Measurements from ENCODE around the gene ADD1.

ADD1 gene

DNA sequence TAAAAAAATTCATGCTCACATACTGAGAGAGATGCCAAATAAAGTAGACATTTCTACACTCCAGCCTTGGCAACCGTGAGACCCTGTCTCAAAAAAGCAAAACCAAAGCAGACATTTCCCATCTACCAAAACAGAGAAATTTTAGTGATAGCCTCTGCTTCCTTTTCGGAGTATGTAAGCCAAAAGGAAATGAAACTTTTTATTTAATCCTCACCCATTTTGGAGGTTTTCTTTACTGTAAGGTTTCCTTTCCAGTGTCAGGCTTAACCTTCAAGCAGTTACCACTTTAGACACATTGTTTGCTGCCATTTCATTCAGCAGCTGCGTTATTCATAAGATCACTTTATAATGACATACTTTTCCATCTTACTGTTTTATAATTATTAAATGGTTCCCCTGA is 15.9 kb downstream of the ADD1 start:
- no peak for DNase-seq (ENCODE audit: low read depth in 2 of 2)

DNA sequence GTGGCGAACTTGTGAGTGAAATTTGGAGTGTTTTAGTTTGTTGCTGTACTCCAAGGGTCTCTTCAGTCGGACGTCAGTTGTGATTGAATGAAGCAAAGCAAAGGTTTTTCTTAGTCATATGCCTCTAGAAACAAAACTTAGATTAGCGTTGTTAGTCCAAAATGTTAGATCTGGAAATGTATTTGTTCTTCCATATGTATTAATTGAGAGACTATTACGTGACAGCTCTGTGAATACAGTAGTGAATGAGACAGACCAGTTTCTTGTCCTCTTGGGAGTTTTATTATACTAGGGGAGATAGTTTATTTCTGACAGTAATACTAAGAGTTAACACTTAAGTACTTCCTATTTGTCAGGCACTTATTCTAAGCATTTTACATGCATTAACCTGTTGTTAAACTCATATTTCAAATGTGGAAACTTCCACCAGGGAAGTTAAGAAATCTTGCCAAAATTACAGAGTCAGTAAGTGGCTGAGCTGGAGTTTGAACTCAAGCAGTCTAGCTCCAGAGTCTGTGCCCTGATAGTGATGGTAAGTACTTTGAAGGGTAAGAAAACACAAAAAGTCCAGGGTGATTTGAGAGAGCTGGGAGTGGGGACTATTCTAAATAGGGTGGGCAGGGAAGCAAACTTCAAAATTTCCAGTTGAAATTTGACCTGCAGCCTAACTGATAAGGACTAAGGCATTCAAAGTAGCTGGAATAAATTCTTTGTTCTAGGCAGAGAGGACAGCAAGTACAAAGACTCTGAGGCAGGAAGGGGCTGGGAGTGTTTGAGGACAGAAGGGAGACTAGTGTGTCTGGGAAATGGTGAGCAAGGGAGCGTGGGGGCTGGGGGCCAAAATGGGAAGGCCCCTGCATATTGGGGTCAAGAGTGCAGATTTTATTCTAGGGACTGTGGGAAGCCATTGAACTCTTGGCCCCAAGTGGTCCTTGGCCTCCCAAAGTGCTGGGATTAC is 17.0 kb downstream of the ADD1 start:
- DNase-seq (ENCODE audit: low read depth in 2 of 2): no peak

- DNase-seq (ENCODE audit: low read depth in 2 of 2): no peak
These were observed 18.2 kb downstream of the ADD1 start for GRCh38 chr4:2861631-2862436.

DNA sequence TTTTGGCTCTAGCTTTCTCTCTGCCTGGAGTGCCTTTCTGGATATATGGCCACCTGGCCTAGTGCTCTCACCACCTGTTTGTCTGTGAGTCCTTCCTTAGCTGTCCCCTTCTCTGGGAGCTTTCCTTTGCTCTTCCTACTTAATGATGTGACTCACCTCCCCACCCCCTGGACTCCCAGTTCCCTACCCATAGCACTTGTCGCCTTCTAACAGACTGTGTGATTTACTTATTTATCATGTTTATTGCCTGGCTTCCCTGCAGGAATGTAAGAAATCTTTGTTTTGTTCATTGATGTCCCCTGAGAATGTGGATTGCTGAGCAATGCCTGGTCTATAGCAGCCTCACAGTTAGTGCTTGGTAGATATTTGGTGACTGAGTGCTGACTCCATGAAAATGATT is 18.9 kb downstream of the ADD1 start:
- DNase-seq (ENCODE audit: low read depth in 2 of 2): no peak

- DNase-seq (ENCODE audit: low read depth in 2 of 2): no peak
These were observed 20.0 kb downstream of the ADD1 start for GRCh38 chr4:2863649-2864048.

GRCh38 chr4:2865196-2865780 is 21.6 kb downstream of the ADD1 start:
- no peak for DNase-seq (ENCODE audit: low read depth in 2 of 2)

DNA sequence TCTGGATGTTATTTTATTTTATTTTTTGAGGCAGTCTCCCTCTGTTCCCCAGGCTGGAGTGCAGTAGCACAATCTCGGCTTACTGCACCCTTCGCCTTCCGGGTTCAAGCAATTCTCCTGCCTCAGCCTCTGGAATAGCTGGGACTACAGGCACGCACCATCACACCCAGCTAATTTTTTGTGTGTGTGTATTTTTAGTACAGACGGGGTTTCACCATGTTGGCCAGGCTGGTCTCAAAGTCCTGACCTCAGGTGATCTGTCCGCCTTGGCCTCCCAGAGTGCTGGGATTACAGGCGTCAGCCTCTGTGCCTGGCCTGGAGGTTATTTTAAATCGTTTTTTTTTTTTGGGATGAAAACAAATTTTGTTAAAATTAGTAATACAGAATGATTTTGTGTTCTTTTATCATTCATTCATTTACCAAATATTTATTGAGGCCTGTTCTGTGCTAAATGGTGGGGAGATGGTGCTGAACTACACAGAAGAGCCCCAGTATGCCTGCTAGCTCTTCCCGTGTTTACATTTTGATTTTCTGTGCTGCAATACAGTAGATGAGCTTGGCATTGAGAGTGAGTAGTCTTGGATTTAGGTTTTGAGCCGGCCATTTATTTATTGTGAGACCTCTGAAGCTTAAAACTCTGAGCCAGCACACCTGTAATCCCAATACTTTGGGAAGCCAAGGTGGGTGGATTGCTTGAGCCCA is 22.7 kb downstream of the ADD1 start:
- no peak for DNase-seq (ENCODE audit: low read depth in 2 of 2)

DNA sequence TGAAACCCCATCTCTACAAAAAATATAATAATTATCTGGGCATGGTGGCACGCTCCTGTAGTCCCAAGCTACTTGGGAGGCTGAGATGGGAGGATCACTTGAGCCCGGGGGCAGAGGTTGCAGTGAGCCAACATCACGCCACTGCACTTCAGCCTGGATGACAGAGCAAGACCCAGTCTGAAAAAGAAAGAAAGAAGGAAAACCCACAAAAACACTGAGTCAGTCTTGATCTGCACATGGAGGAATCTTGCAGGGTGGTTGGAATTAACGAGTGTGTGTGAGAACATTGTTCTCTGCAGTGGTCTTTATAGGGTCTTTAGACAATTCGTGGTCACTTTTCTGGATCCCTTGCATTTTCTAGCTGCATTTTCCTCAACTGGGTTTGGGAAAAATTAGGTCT is 23.2 kb downstream of the ADD1 start:
- DNase-seq (ENCODE audit: low read depth in 2 of 2): no peak

DNA sequence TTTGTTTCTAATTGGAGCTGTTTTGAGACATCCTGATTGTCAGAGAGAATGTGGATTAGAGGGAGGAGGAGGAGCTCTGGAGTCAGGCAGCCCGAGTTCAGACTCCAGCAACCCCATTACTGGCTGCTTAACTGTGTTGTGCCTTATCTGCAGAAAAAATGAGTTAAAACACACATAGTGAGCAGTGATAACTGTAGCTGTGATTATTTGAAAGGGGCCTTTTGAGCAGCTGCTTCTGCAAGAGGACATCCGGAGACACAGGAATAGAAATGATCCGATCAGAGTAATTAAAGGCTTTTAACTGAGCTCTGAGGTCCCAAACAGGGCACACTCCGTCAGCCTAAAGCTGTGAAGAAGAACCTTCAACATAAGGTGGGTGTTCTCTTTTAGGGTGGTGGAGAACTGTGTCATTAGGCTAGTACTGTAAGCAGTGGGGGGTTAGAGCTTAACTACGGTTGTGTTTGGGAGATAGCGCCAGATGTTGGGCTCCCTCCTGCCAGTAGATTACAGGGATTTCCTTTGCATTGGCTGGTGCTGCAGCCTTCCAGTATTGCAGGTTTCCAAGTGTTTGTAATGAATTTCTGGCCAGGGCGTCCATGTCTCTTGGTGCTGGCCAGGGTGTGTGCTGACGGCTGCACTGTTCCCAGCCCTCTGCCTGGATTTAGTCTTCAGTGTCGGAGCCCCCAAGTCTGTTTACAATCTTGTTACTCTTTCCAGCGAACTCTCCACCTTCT is 24.3 kb downstream of the ADD1 start:
- DNase-seq (ENCODE audit: low read depth in 2 of 2): no peak

DNA sequence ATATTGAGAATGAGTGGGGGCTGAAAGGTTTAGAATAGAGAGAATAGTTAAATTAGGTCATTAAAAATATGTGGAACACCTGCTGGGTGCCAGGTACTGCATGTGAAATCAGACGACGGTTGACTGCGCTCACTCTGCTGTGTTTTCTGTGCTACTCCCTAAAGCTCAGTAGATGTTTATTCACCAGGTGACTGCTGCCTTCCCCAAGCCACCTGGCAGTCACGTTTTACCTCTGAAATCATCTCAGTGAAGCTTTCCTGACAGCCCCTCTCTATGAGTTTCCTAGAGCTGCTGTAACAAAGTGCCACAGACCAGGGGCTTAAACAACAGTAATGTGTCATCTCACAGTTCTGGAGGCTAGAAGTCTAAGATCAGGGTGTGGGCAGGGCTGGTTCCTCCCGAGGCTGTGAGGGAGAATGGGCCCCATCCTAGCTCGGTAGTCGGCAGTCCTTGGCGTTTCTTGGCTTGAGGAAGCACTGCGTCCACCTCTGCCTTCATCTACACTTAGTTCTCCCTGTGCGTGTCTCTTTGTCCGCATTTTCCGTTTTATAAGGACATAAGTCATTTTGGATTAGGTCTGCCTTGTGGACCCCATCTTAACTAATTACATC is 25.3 kb downstream of the ADD1 start:
- DNase-seq (ENCODE audit: low read depth in 2 of 2): no peak

GRCh38 chr4:2869659-2870058 is 26.0 kb downstream of the ADD1 start:
- DNase-seq (ENCODE audit: low read depth in 2 of 2): no peak

DNA sequence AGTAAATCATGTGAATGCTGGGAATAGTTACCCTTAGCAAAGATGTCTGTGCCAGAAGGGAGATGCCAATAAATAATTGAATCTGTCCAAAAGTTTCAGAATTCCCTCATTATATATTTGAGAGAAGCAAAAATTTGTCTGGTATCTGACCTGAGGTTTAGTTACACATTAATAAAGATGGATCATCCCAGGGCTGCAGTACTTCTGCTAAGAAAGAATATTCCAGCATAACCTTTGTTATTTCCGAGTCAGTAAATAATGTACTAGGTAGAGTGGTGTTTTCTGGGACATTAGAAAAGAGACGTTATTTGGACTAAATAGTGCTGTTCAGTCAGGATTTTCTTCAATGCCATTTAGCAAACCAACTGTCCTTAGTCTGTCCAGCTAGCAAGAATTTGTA is 26.4 kb downstream of the ADD1 start:
- DNase-seq (ENCODE audit: low read depth in 2 of 2): no peak

DNA sequence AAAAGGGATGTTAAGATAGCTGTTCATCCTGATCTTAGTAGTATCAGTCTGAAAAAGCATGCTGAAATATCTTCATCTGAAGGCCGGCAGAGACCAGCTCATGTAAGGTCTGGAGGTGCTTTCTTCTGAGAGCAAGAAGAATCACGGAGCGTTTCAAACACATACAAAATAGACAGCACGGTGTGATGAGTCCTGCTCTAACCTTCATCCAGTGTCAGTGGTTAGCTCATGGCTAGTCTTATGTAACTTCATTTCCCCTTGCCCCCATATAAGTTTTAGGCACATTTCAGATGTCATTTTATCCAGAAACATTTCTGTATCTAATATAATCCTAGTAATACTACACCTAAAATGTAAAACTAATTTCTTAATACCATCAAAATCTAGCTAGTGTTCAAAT is 27.8 kb downstream of the ADD1 start:
- DNase-seq (ENCODE audit: low read depth in 2 of 2): no peak

GRCh38 chr4:2871911-2872310 is 28.3 kb downstream of the ADD1 start:
- no peak for DNase-seq (ENCODE audit: low read depth in 2 of 2)

DNA sequence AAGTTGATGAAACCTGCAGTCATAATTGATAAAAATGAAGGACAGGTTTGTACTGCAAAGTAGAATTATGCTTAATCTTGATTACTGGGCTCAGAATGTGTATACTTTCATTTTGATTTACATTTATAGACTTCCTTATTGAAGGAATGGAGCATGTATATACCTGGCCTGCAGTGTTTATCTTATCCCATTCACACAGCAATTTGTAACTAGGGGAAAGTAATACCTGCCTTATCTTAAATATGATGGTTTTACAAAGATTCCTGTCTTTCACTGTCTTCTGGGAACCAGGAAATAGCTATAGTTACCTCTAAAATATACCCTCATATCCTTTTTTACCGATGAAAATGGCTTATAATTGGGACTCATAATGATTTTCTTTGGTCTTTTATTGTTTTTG is 29.7 kb downstream of the ADD1 start:
- no peak for DNase-seq (ENCODE audit: low read depth in 2 of 2)

GRCh38 chr4:2874861-2875260 is 31.2 kb downstream of the ADD1 start:
- no peak for DNase-seq (ENCODE audit: low read depth in 2 of 2)

DNA sequence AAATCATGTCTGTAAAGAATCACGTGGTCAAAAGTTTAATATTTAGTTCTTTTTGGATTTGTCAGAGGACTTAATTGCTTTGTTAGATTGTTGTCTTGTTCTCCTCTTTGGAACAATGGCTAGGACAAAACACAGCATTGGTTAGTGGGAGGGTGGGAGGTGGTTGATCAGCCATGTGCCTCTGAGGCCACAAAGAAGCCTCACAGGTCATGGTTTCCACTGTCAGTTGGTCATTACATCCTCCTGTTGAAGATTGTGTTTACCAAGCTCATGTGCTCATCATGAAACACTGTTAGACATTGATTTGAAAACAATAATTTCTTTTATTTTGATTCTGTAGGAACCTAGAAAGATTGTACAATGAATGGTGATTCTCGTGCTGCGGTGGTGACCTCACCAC is 31.9 kb downstream of the ADD1 start:
- no peak for DNase-seq (ENCODE audit: low read depth in 2 of 2)

DNA sequence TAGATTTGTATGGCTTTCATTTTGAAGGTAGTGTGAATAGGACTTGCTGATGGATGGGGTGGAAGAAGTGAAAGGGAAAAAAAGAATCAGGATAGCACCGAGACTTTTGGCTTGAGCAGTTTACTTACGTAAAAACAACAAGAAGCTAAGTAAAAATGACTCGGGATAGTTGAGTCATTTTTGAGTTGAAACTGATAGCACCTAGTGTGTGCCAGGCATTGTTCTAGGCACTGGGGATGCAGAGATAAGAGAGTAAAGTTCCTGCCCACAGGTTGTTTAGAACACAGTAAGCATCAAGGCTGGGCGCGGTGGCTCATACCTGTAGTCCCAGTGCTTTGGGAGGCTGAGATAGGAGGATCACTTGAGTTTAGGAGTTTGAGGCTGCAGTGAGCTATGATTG is 34.7 kb downstream of the ADD1 start:
- DNase-seq (ENCODE audit: low read depth in 2 of 2): no peak

DNA sequence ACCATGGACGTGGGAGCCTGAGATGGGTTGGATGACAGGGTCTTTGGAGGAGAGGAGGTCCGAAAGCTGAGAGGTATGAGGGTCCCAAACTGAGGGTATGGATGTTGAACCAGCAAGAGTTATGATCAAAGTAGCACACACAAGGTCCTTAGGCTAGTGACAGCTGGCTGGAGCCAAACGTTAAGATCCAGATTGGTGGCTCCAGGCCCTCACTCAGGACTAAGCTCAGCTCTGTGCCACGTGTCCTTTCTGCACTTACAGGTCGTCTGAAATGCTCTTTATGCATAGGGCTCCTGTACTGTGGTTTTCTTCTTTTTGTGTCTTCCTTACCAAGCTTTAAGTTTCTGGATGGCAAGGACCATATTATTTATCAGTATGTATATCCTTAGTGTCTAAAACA is 35.4 kb downstream of the ADD1 start:
- DNase-seq (ENCODE audit: low read depth in 2 of 2): no peak

DNA sequence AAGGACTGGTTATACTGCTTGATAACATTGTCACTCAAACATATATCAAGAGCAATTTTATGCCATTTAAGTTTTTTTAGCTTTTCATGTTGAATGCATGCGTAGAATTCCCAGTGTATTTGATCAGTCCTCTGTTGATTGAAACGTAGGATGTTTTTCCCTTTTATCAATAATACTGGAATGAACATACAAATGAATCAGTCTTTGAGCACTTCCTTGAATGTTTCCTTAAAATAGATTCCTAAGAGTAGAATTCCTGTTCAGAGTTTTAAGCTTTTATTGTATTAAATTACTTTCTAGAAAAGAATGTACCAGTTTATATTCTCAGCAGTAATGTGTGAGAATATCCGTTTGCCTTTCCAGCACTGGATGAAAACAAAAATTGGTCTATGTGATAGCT is 37.8 kb downstream of the ADD1 start:
- no peak for DNase-seq (ENCODE audit: low read depth in 2 of 2)

- no peak for DNase-seq (ENCODE audit: low read depth in 2 of 2)
These were observed 38.7 kb downstream of the ADD1 start for GRCh38 chr4:2882341-2882740.

Measured in stimulated activated CD8-positive, alpha-beta memory T cell treated with anti-CD3 and anti-CD28 coated beads, Interleukin-7, amount 100 ng/mL, for 4 hours (primary cell).